Uterus (tissue), 4 donors: ENCODE measurements around the gene C1QTNF1. TPM values are rescaled to one million over a fixed set of nuclear protein-coding genes. Genes with fewer than 3 reads are reported as not detected.
A peak's percentile ranks its signal among the peaks of the same experiment; 100 is the strongest.

Experiments used
- DNase-seq, 2 donors: peaks; one replicate each; pipeline ENCODE4 v3.0.0-alpha.2; 2019 to 2020
- H3K27ac ChIP-seq, 2 donors: fragments of 200-600 bp; sonication (generic); 1 replicate in 1 of 2; 2 replicates in 1 of 2; pipeline ENCODE4 v1.5.1; 2016 to 2018
- H3K27me3 ChIP-seq, 2 donors: fragments of 200-600 bp; sonication (generic); one replicate each; pipeline ENCODE4 v1.5.1; 2018 to 2019; ENCODE audit warnings: control low read depth in 1 of 2
- H3K36me3 ChIP-seq, 2 donors: fragments of 200-600 bp; sonication (generic); one replicate each; pipeline ENCODE4 v1.5.1; 2019; ENCODE audit warnings: control low read depth in 1 of 2
- H3K4me1 ChIP-seq, 2 donors: fragments of 200-600 bp; sonication (generic); one replicate each; pipeline ENCODE4 v1.5.1; 2018 to 2019; ENCODE audit warnings: control low read depth in 1 of 2
- H3K4me3 ChIP-seq, 2 donors: fragments of 200-600 bp; sonication (generic); 1 replicate in 1 of 2; 2 replicates in 1 of 2; pipeline ENCODE4 v1.5.1; 2018 to 2019; ENCODE audit warnings: mild to moderate bottlenecking in 1 of 2
- H3K9me3 ChIP-seq, 2 donors: fragments of 200-600 bp; sonication (generic); one replicate each; pipeline ENCODE4 v1.5.1; 2019; ENCODE audit warnings: control low read depth in 1 of 2
- POLR2A ChIP-seq, 2 donors: fragments of 450-650 bp; IDR thresholded peaks; one replicate each; pipeline ENCODE4 v1.6.1; 2016; ENCODE audit warnings: antibody characterized with exemption in 2 of 2, mild to moderate bottlenecking in 1 of 2, moderate library complexity in 1 of 2
- intact Hi-C: fragments of 100-400 bp; cut with DNase I; formaldehyde crosslinking; loops from one replicate; pipeline ENCODE4 v1.15.1; 2023; ENCODE audit warnings: low total_unique reads
- total RNA-seq, 4 donors: library from RNA; depleted of rRNA in 3 of 4; stranded (reverse); fragments of >200 nt in 3 of 4; gene quantifications; one replicate each; pipeline versions ENCODE4 v1.1.0 to v1.2.4, GENCODE V29; 2014 to 2023
- TF ChIP-seq, protein P1 (sequence below), 4 experiments: fragments of 200-600 bp in 2 of 4; fragments of 450-650 bp in 2 of 4; sonication (generic) in 2 of 4; IDR thresholded peaks; one replicate each; pipeline ENCODE4 v1.5.1; 2016 to 2019; ENCODE audit warnings: antibody characterized with exemption in 4 of 4, mild to moderate bottlenecking in 2 of 4, moderate library complexity in 1 of 4
- donor health status: DM: yes; HTN: yes; CAD: no.

Gene C1QTNF1
- total RNA-seq, 4 donors from 2014 or later, result 2.9 to 80.8 (median 39.6) TPM

DNA sequence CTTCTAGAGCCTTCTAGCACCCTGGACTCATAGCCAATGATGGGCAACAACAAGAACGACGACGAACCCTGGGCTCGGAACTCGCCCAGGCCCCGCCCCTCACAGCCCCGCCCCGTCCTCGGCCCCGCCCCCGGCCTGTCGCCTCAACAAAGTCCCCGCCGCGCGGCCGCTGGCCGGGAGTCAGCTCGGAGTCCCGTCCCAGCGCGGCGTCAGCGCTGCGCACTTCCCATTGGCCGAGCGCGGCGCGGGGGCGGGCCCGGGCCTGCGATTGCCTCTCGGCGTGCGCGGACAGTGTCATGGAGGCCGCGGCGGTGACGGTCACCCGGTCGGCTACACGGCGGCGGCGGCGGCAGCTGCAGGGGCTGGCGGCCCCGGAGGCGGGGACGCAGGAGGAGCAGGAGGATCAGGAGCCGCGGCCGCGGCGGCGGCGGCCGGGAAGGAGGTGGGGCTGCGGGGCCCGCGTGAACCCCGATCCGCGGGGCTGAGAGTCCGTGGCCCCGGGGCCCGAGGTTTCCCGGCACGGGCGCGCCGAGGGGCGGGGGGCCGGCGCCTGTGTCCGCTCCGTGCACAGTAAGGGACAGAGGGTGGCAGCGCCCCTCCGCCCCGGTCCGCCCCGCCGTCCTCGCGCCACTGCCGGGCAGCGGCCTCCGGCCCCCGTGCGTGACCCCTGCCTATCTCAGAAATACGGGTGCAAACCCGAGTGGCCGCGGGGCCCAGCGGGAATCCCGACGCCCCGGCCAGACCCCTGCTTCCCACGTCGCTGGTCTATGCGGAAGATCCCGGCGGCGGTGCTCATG lies 50.9 kb downstream of the C1QTNF1 start, which contains the start of gene ENGASE:
Gene ENGASE (plus strand): TSS at position 176 of the 797 bp plus-strand sequence. CDS start 121 bp downstream, at position 297.
- DNase-seq, result peak; percentile 89 to 90
- intact Hi-C loops, result no loop called here
- Histone ChIP-seq H3K36me3 (no peaks in the 10 kb centered on the region), H3K27me3 (no peaks in the 10 kb centered on the region), H3K4me3 (peak within 1 kb of the TSS; percentile 49 to 84), H3K27ac (peak within 1 kb of the TSS; percentile 73 to 90), H3K9me3 (no peaks in the 10 kb centered on the region), H3K4me1 (no peaks in the 10 kb centered on the region)
- TF ChIP-seq POLR2A (IDR thresholded peaks at IDR 0.05), result peak; percentile 67 to 68
- TF ChIP-seq, protein P1, sequence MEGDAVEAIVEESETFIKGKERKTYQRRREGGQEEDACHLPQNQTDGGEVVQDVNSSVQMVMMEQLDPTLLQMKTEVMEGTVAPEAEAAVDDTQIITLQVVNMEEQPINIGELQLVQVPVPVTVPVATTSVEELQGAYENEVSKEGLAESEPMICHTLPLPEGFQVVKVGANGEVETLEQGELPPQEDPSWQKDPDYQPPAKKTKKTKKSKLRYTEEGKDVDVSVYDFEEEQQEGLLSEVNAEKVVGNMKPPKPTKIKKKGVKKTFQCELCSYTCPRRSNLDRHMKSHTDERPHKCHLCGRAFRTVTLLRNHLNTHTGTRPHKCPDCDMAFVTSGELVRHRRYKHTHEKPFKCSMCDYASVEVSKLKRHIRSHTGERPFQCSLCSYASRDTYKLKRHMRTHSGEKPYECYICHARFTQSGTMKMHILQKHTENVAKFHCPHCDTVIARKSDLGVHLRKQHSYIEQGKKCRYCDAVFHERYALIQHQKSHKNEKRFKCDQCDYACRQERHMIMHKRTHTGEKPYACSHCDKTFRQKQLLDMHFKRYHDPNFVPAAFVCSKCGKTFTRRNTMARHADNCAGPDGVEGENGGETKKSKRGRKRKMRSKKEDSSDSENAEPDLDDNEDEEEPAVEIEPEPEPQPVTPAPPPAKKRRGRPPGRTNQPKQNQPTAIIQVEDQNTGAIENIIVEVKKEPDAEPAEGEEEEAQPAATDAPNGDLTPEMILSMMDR (IDR thresholded peaks at IDR 0.05), result no peak

DNA sequence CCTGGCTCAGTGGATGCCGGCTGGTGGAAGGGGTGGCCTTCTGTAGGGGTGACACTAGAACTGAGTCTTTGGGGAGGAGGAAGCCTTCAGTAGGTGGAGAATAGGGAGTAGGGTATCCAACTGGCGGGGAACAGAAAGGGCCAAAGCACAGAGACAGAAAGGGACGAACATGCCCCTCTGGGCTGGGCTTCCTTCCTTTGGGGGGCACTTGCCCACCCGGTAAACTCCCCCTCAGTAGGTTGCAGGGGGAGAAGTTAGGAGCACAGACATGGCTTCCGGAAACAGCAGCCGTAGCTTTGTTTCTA lies 51.4 kb downstream of the C1QTNF1 start:
- Histone ChIP-seq H3K36me3 (no peaks in the 10 kb centered on the region), H3K4me1 (no peaks in the 10 kb centered on the region), H3K27ac (peak overlapping the region; percentile 73 to 90), H3K27me3 (no peaks in the 10 kb centered on the region), H3K4me3 (peak overlapping the region; percentile 49 to 84), H3K9me3 (no peaks in the 10 kb centered on the region)
- TF ChIP-seq POLR2A (IDR thresholded peaks at IDR 0.05), result no peak
- TF ChIP-seq, protein P1 (IDR thresholded peaks at IDR 0.05), result no peak
- intact Hi-C loops, result no loop called here
- DNase-seq, result no peak

DNA sequence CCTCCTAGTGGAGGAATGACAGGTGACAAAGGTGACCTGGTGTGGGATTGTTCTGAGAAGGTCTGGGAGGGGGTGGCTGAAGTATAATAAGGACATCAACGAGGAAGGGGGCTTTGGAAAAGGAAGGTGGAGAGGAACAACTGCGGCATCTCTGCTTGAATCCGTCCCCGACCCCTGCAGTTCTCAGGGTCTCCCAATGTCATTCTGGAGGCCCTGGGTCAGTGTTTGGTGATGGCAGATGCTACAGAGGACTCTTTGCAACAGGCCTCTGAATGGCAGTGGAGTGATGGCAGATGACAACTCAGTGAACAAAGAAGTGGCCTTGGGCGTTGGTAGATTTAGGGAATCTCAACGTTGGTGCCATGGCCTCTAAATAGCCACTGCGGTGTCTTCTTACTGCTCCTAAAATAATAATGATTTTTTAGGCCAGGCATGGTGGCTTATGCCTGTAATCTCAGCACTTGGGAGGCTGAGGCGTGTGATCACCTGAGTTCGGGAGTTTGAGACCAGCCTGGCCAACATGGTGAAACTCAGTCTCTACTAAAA lies 52.0 kb downstream of the C1QTNF1 start:
- Histone ChIP-seq H3K4me1 (no peaks in the 10 kb centered on the region), H3K36me3 (no peaks in the 10 kb centered on the region), H3K27ac (peak overlapping the region in 1 of 2 donors; percentile 90), H3K27me3 (no peaks in the 10 kb centered on the region), H3K9me3 (no peaks in the 10 kb centered on the region), H3K4me3 (no peak overlapping the region)
- intact Hi-C loops, result no loop called here
- no peak for DNase-seq
- TF ChIP-seq, protein P1 (IDR thresholded peaks at IDR 0.05), result no peak
- no peak for TF ChIP-seq POLR2A (IDR thresholded peaks at IDR 0.05)

DNA sequence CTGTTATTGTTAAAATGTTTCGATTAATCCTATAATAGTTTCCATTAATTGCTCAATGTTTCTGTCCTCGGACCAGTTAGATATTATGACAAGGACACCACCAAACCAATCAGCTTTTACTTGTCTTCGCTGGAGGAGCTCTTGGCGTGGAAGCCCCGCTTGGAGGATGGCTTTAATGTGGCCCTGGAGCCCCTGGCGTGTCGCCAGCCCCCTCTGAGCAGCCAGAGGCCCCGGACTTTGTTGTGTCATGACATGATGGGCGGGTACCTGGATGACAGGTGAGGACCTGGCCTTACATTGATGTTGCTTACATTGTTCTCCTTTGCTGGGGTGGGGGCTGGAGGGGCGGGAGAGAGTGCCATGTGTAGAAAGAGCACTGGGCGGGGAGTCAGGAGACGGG lies 53.6 kb downstream of the C1QTNF1 start:
- TF ChIP-seq, protein P1 (IDR thresholded peaks at IDR 0.05), result no peak
- no peak for TF ChIP-seq POLR2A (IDR thresholded peaks at IDR 0.05)
- Histone ChIP-seq H3K9me3 (no peaks in the 10 kb centered on the region), H3K4me3 (no peak overlapping the region), H3K36me3 (no peaks in the 10 kb centered on the region), H3K27ac (no peak overlapping the region), H3K27me3 (no peaks in the 10 kb centered on the region), H3K4me1 (no peaks in the 10 kb centered on the region)
- no peak for DNase-seq
- intact Hi-C loops, result no loop called here

DNA sequence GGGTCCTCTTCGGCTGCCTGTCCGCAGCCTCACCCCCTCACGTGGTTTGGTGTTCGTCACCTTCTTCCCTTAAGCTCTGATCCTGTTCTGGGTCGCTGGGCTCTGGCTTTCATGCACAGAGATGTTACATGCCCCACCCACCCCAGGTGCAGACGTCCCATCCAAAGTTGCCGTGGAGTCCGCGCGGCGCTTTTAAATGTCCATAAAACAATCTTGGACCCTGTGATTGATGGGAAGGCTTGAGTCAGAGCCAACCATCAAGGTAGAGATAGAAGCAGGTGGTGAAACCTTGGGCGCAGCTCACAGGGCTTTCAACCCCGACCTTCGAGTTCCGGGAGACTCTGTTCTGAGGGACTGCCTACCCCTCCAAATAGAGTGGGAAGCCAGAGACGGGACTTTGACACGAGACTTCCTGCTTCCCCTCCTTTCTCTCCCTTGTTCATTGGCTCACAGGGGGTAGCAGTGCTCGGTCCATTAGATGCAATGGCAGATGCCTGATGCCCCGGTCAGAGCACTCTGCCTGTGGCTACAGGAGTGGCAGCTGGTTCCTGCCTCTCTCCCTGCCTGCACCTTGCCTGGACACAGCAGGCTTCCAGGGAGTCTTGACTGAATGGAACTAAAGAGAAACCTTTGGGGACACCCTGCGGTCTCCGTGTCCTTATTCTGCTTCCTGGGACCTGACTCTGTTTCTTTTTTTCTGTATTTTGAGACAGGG lies 54.7 kb downstream of the C1QTNF1 start:
- Histone ChIP-seq H3K27ac (no peak overlapping the region), H3K9me3 (no peaks in the 10 kb centered on the region), H3K4me3 (no peak overlapping the region), H3K36me3 (no peaks in the 10 kb centered on the region), H3K4me1 (no peaks in the 10 kb centered on the region), H3K27me3 (no peaks in the 10 kb centered on the region)
- TF ChIP-seq, protein P1 (IDR thresholded peaks at IDR 0.05), result no peak
- TF ChIP-seq POLR2A (IDR thresholded peaks at IDR 0.05), result no peak
- DNase-seq, result no peak
- intact Hi-C loops, result no loop called here
